ENCODE measurements around the gene KRT72. TPM values are rescaled to one million over a fixed set of nuclear protein-coding genes. Genes with fewer than 3 reads are reported as not detected.
A peak's percentile ranks its signal among the peaks of the same experiment; 100 is the strongest.

Gene KRT72
- total RNA-seq, 1 experiment from 2014 or later: 0.17 TPM

DNA sequence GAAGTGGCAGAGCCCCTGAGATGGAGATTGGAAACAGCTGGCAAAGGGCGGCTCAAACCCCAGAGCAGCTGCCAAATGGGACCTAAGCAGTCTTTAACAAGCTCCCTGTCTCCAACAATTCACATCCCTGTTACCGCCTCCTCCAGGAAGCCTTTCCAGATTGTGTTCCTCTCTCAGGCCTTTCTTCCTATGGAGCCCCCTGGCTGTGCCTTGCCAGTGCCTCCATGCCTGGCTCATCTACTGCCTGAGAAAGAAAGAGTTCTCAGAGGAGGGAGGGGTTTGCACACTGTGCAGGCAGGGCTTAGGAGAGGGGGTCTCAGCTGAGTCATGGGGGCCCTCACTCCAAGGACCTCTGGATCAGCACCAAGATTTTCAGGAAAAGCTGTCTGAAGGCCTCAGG, 18.8 kb downstream of the KRT72 start:
- DNase-seq (ENCODE audit: low read depth, low spot score) (no peak), ATAC-seq (peak; percentile 33)
- ChIA-PET POLR2A (no interaction called here), RAD21 (ENCODE audit: low non-redundant PET in 1 of 2, low total read pairs in 2 of 2, uncharacterized antibody in 2 of 2, unreplicated experiment in 2 of 2) (interaction anchor here (1.0 to 2.5 kb wide), 4 partner anchors 9 to 298 kb away, joined by 3 to 7 read pairs (median 6); partner anchors contain the start of gene KRT74 (in 1 of the 2)), CTCF (interaction anchor here (0.9 to 4.6 kb wide), 6 partner anchors 10 to 297 kb away, joined by 3 to 29 read pairs (median 18); no protein-coding TSS in a partner anchor)
- no peaks in the 10 kb centered on the region for H3K9me2 ChIP-seq (ENCODE audit: insufficient read depth)
- no peak overlapping the region for H2AFZ ChIP-seq (ENCODE audit: low read depth, low read length, poor library complexity, severe bottlenecking)
- no peak overlapping the region for H3K9ac ChIP-seq (ENCODE audit: low read length)
- H3K79me2 ChIP-seq (ENCODE audit: insufficient read depth, low read length): no peaks in the 10 kb centered on the region
- no peak overlapping the region for H3K27ac ChIP-seq (ENCODE audit: low read depth, low read length)
- H3K4me3 ChIP-seq (replicated peaks in 1 of 2; ENCODE audit: low read depth in 1 of 2, low read length in 2 of 2): no peak overlapping the region
- peak overlapping the region; percentile 29; the same call in 1 of the 2 replicates for H3K4me2 ChIP-seq (ENCODE audit: low read length)
- intact Hi-C loops (cut with micrococcal nuclease): loop anchor here (2.0 to 5.0 kb wide), 4 partner anchors 190 to 440 kb away; no protein-coding TSS in a partner anchor
- no peaks in the 10 kb centered on the region for H4K20me1 ChIP-seq (ENCODE audit: insufficient read depth)
- BruUV-seq (replicated peaks): no TSS peak
- no peak for TF ChIP-seq SIN3A (IDR thresholded peaks at IDR 0.05; ENCODE audit: low read depth)
- TF ChIP-seq RAD21 (IDR thresholded peaks at IDR 0.05; ENCODE audit: low read depth): no peak
- TF ChIP-seq EGR1 (IDR thresholded peaks at IDR 0.05; ENCODE audit: low read depth): no peak
- TF ChIP-seq ZFX (IDR thresholded peaks at IDR 0.05): no peak
- no peak for TF ChIP-seq YY1 (IDR thresholded peaks at IDR 0.05; ENCODE audit: extremely low read depth, insufficient replicate concordance, low read depth, low read length)
- TF ChIP-seq POLR2A (IDR thresholded peaks at IDR 0.05; ENCODE audit: borderline replicate concordance, extremely low read depth, insufficient read depth, insufficient read length): no peak
- no peak for TF ChIP-seq ATF3 (IDR thresholded peaks at IDR 0.05)
- no peak for TF ChIP-seq ZBTB33 (IDR thresholded peaks at IDR 0.05; ENCODE audit: extremely low read depth, insufficient replicate concordance, low read length)
- TF ChIP-seq EZH2 (IDR thresholded peaks at IDR 0.05): no peak
- no peak for TF ChIP-seq FOSL1 (IDR thresholded peaks at IDR 0.05; ENCODE audit: low read depth)
- TF ChIP-seq, protein P1, sequence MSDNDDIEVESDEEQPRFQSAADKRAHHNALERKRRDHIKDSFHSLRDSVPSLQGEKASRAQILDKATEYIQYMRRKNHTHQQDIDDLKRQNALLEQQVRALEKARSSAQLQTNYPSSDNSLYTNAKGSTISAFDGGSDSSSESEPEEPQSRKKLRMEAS (IDR thresholded peaks at IDR 0.05): no peak
- no peak for TF ChIP-seq ZNF274 (IDR thresholded peaks at IDR 0.05; ENCODE audit: low read depth, low read length)
- TF ChIP-seq SP1 (IDR thresholded peaks at IDR 0.05; ENCODE audit: low read depth): no peak
- no peak for TF ChIP-seq EZH2phosphoT487 (IDR thresholded peaks at IDR 0.05; ENCODE audit: borderline replicate concordance)
- TF ChIP-seq CBX3 (IDR thresholded peaks at IDR 0.05; ENCODE audit: low read depth): no peak
- no peak for TF ChIP-seq CEBPB (IDR thresholded peaks at IDR 0.05; ENCODE audit: low read depth)
- H3K4me1 ChIP-seq (ENCODE audit: control insufficient read depth in 1 of 2, insufficient read depth in 2 of 2, low read length in 2 of 2): peaks cover 0 to 40% of the 10 kb centered on the region in 2 experiments; a peak in 3 of 4 replicates
- no peaks in the 10 kb centered on the region for H3K9me3 ChIP-seq (ENCODE audit: control insufficient read depth in 1 of 2, insufficient read depth in 1 of 2, low read depth in 1 of 2, low read length in 2 of 2)
- H3K27me3 ChIP-seq (ENCODE audit: insufficient read depth, low read length): no peaks in the 10 kb centered on the region
- H3K36me3 ChIP-seq (ENCODE audit: control insufficient read depth in 1 of 2, insufficient read depth in 2 of 2, low read length in 2 of 2): no peaks in the 10 kb centered on the region

Data from HCT116 (cell line).